ENCODE data around the gene FMNL3.

GRCh38 chr12:49636574-49636973, 70.6 kb downstream of the FMNL3 start:
- no peak for TF ChIP-seq CTCF (IDR thresholded peaks at IDR 0.05)
- TF ChIP-seq POLR2A (IDR thresholded peaks at IDR 0.05) = no peak

All from right lobe of liver (tissue), 4 donors.